ENCODE data around the gene MLLT1. TPM values are rescaled to one million over a fixed set of nuclear protein-coding genes. Genes with fewer than 3 reads are reported as not detected.
"Not testable (repeated sequence)": the region's sequence is repeated elsewhere in the genome, so short reads cannot be mapped to it uniquely, and the experiment has no call there.

Gene MLLT1
- total RNA-seq, 1 donor from 2014 or later = 34.5 TPM

DNA sequence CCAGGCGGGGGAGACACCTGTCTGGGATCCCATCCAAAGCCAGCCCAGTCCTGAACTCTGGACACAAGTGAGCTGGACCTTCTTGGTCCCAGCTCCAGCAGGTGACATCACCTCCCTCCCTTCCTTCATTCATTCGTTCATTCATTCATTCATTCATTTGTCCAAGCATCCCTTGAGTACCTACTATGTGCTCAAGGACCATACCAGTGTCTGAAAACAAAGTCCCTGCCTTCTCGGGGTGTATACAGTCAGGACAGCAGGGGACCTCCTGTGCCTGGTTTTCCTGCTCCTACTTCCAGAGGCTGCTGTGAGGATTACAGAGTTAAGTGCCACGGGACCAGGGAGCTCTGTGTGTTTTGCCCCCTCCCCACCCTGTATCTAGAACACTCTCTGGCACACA is 39.6 kb upstream of the MLLT1 start:
- no peak overlapping the region for H3K27ac ChIP-seq
- H3K27me3 ChIP-seq = no peaks in the 10 kb centered on the region
- no peaks in the 10 kb centered on the region for H3K9me3 ChIP-seq
- intact Hi-C loops (cut with DNase I) = no loop called here
- TF ChIP-seq, protein P1, sequence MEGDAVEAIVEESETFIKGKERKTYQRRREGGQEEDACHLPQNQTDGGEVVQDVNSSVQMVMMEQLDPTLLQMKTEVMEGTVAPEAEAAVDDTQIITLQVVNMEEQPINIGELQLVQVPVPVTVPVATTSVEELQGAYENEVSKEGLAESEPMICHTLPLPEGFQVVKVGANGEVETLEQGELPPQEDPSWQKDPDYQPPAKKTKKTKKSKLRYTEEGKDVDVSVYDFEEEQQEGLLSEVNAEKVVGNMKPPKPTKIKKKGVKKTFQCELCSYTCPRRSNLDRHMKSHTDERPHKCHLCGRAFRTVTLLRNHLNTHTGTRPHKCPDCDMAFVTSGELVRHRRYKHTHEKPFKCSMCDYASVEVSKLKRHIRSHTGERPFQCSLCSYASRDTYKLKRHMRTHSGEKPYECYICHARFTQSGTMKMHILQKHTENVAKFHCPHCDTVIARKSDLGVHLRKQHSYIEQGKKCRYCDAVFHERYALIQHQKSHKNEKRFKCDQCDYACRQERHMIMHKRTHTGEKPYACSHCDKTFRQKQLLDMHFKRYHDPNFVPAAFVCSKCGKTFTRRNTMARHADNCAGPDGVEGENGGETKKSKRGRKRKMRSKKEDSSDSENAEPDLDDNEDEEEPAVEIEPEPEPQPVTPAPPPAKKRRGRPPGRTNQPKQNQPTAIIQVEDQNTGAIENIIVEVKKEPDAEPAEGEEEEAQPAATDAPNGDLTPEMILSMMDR (IDR thresholded peaks at IDR 0.05) = no peak
- no peak for DNase-seq (ENCODE audit: low spot score in 2 of 2)
- H3K36me3 ChIP-seq = no peaks in the 10 kb centered on the region
- no peak overlapping the region for H3K4me3 ChIP-seq
- no peaks in the 10 kb centered on the region for H3K4me1 ChIP-seq

DNA sequence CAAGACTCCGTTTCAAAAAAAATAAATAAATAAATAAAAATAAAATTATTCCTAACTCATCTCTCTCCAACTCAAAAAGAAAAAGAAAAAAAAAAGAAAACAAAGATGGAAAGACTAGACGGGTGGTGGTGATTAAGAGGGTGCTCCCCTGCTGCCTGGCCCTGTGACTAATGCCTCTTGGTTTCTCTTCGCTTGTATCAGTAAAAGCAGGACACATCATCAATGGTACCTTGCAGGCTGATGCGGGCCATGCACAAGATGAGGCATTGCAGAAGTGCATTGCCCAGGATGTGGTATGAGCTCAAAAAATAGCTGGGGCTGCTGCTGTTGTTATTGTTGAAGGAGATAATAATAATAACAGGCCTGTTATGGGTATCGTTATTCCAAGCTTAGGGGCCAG is 39.0 kb upstream of the MLLT1 start:
- Histone ChIP-seq H3K4me1 (no peaks in the 10 kb centered on the region), H3K4me3 (no peak overlapping the region), H3K9me3 (no peaks in the 10 kb centered on the region), H3K27ac (no peak overlapping the region), H3K27me3 (no peaks in the 10 kb centered on the region), H3K36me3 (no peaks in the 10 kb centered on the region)
- TF ChIP-seq, protein P1 (IDR thresholded peaks at IDR 0.05) = no peak
- DNase-seq (ENCODE audit: low spot score in 2 of 2) = no peak
- intact Hi-C loops (cut with DNase I) = no loop called here

DNA sequence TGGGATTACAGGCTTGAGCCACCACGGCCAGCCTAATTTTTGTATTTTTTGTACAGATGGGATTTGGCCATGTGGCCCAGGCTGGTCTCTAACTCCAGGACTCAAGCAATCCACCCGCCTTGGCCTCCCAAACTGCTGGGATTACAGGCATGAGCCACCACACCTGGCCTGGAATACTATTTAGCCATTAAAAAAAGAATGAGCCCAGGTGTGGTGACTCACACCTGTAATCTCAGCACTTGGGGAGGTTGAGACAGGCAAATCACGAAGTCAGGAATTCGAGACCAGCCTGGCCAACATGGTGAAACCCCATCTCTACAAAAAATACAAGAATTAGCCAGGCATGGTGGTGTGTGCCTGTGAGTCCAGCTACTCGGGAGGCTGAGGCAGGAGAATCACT is 35.9 kb upstream of the MLLT1 start:
- H3K27me3 ChIP-seq; H3K9me3 ChIP-seq; H3K36me3 ChIP-seq; H3K27ac ChIP-seq; intact Hi-C loops (cut with DNase I); H3K4me1 ChIP-seq; DNase-seq (ENCODE audit: low spot score in 2 of 2); H3K4me3 ChIP-seq: not testable (repeated sequence)

DNA sequence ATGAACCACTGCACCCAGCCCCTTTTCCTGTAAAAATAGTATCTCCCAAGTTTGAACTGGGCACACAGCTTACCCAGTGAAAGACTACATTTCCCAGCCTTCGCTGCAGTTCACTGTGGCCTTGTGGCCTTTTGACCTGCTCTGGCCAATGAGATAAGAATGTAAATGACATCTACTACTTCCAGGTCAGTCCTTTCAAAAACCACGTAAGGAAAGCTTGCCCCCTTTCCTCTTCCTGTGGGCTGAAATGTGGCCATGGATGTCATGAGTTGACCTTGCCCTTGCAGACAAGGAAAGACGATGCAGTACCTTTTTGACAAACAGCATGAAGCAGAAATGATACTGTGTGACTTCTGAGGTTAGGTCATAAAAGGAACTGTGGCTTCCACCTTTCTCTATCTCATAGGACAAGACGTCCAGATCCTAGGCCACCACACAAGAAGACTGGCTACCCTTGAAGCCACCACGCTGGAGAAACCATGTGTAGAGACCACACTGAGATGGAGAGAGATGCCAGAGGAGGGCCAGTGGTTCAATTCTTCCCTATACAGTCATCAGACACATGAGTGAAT is 33.7 kb upstream of the MLLT1 start:
- Histone ChIP-seq H3K36me3 (no peaks in the 10 kb centered on the region), H3K4me3 (no peak overlapping the region), H3K27ac (no peak overlapping the region), H3K4me1 (no peaks in the 10 kb centered on the region), H3K9me3 (no peaks in the 10 kb centered on the region), H3K27me3 (no peaks in the 10 kb centered on the region)
- TF ChIP-seq, protein P1 (IDR thresholded peaks at IDR 0.05) = no peak
- DNase-seq (ENCODE audit: low spot score in 2 of 2) = no peak
- intact Hi-C loops (cut with DNase I) = no loop called here

DNA sequence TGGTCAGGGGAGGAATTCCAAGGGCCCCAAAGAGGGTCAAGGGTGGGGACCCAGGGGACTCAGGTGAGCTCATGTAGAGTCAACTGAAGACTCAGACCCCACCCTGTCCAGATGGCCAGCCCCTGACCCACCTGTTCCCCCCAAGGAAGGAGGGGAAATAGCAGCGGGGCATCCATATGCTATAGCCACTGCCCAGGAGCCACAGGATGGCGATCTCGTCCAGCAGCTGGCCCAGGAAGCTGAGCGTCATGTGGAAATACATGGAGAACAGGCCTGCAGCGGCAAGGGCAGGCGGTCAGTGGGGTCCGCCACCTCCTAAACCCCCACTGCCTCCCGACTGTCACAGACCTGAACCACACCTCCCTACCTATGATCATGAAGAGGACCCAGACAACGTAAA is 32.2 kb upstream of the MLLT1 start:
- Histone ChIP-seq H3K4me1 (no peaks in the 10 kb centered on the region), H3K9me3 (no peaks in the 10 kb centered on the region), H3K27me3 (no peaks in the 10 kb centered on the region), H3K4me3 (no peak overlapping the region), H3K36me3 (no peaks in the 10 kb centered on the region), H3K27ac (no peak overlapping the region)
- TF ChIP-seq, protein P1 (IDR thresholded peaks at IDR 0.05) = no peak
- DNase-seq (ENCODE audit: low spot score in 2 of 2) = no peak
- intact Hi-C loops (cut with DNase I) = no loop called here

DNA sequence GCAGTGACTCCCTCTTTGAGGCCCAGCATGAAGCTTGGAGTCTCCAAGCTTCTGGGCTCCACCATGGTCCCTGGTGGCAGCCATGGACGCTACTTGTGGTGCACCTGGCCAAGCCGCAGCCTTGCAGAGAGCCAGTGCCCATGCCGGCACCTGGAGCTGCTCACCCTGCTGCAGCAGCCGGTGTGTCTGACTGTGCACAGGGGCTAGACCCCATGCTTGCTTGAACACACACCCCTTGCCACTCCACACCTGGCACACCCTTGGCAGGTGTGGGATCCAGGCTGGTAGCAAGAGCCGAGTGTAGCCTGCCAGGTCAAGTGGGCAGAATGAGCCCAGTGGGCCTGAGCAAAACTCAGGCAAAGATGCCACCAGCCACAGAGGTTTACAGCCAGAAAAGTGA is 18.6 kb upstream of the MLLT1 start:
- Histone ChIP-seq H3K4me1 (no peaks in the 10 kb centered on the region), H3K27me3 (no peaks in the 10 kb centered on the region), H3K4me3 (no peak overlapping the region), H3K27ac (no peak overlapping the region), H3K36me3 (no peaks in the 10 kb centered on the region), H3K9me3 (peaks cover 2 to 8% of the 10 kb centered on the region in 2 donors)
- intact Hi-C loops (cut with DNase I) = no loop called here
- TF ChIP-seq, protein P1 (IDR thresholded peaks at IDR 0.05) = no peak
- DNase-seq (ENCODE audit: low spot score in 2 of 2) = no peak
